Stomach (tissue), 4 donors: ENCODE results near the gene LIMA1.

Source experiments
- CTCF ChIP-seq, 7 experiments: fragments of 450-650 bp in 4 of 7; fragments of 200-600 bp in 3 of 7; sonication (generic) in 3 of 7; IDR thresholded peaks; one replicate each; pipeline ENCODE4 v1.5.1; 2016 to 2019; ENCODE audit warnings: antibody characterized with exemption in 7 of 7, control low read depth in 2 of 7, mild to moderate bottlenecking in 1 of 7
- EP300 ChIP-seq: sonication (generic); formaldehyde crosslinking; IDR thresholded peaks from one replicate; pipeline ENCODE4 v1.6.1; 2017; ENCODE audit warnings: antibody characterized with exemption

DNA sequence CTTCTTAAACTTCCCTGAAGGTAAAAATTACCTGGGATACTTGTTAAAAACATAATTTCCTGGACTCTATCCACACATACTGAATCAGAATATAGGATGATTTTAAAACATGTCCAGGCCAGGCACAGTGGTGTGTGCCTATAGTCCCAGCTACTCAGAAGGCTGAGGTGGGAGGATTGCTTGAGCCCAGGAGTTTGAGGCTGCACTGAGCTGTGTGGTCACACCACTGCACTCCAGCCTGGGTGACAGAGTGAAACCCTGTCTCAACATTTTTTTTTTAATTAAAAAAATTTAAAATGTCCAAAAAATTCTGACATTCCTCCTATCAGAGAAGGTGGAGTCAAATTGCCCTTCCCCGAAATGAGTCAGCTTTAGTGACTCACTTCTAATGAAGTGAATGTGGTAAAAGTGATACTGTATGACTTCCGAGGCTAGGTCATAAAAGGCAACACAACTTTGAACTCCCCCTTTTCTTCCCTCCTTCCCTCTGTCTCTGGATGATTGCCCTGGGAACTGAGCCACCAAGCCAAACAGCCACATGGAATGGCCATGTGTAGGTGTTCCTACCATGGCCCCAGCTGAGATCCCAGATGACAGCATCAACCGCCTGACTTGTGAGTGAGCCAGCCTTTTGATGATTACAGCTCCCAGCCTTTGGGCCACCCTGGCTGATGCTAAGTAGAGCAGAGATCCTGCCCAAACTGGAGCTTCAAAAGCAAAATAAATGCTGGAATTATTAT, 36.3 kb downstream of the LIMA1 start:
- no peak for TF ChIP-seq EP300
- no peak for TF ChIP-seq CTCF (IDR thresholded peaks at IDR 0.05)
